ENCODE measurements around the gene MCC.
A peak's percentile ranks its signal among the peaks of the same experiment; 100 is the strongest.

Gene MCC

DNA sequence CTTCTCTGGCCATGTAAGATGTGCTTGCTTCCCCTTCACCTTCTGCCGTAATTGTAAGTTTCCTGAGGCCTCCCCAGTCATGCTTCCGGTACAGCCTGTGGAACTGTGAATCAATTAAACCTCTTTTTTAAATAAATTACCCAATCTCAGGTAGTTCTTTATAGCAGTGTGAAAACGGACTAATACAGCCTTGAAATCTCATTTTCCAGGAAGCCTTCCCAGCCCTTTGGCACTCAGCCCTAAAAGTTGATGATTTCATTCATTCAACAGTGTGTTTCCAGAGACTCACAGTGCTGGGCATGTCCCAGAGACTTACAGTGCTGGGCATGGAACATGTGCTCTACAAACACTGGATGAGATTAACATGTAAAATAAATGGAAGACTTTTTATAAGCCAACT lies 375.8 kb downstream of the MCC start:
- Histone ChIP-seq H3K18ac (ENCODE audit: low read depth in 1 of 2, low read length in 2 of 2) (no peak overlapping the region), H2AFZ (ENCODE audit: low read depth, low read length) (no peak overlapping the region), H3K4me3 (ENCODE audit: insufficient read depth in 1 of 2, low read depth in 1 of 2, low read length in 2 of 2) (peak overlapping the region in 1 of 2 experiments; percentile 4), H3K79me1 (replicated peaks; ENCODE audit: low read length, poor library complexity, severe bottlenecking) (peaks cover 6% of the 10 kb centered on the region), H3K9me3 (ENCODE audit: control insufficient read depth, low read length) (no peaks in the 10 kb centered on the region), H2BK120ac (ENCODE audit: low read depth, low read length) (no peak overlapping the region), H4K91ac (ENCODE audit: low read length) (no peak overlapping the region), H3K9ac (ENCODE audit: low read length) (peak overlapping the region; percentile 24), H2BK12ac (ENCODE audit: low read length in 2 of 2) (no peak overlapping the region), H3K23ac (ENCODE audit: low read length in 2 of 2) (no peak overlapping the region), H2BK5ac (ENCODE audit: low read depth, low read length, poor library complexity, severe bottlenecking) (no peak overlapping the region), H3K4me1 (ENCODE audit: control insufficient read depth, insufficient read depth, low read depth, low read length) (no peaks in the 10 kb centered on the region), H2AK5ac (ENCODE audit: low read length, severe bottlenecking) (no peak overlapping the region), H3K27ac (ENCODE audit: low read length, poor library complexity, severe bottlenecking) (no peak overlapping the region), H3K14ac (ENCODE audit: low read length in 2 of 2) (no peak overlapping the region), H2BK15ac (ENCODE audit: low read depth, poor library complexity, severe bottlenecking) (no peak overlapping the region), H3K36me3 (ENCODE audit: control insufficient read depth in 1 of 2, insufficient read depth in 2 of 2, low read depth in 1 of 2, low read length in 2 of 2) (peaks cover 2 to 6% of the 10 kb centered on the region in 2 experiments), H4K8ac (ENCODE audit: low read length) (no peak overlapping the region), H3K4ac (ENCODE audit: low read depth in 1 of 2, low read length in 2 of 2) (no peak overlapping the region), H3K27me3 (ENCODE audit: control insufficient read depth in 1 of 2, insufficient read depth in 1 of 2, low read length in 2 of 2) (no peaks in the 10 kb centered on the region), H3K4me2 (ENCODE audit: low read length, poor library complexity, severe bottlenecking) (no peak overlapping the region)
- WGBS: 98% methylated on average over 3 of the region's 3 CpGs
- no peak for DNase-seq

GRCh38 chr5:113110117-113110516 lies 378.1 kb downstream of the MCC start:
- no peak overlapping the region for H3K27ac ChIP-seq (ENCODE audit: low read length, poor library complexity, severe bottlenecking)
- H2BK120ac ChIP-seq (ENCODE audit: low read depth, low read length): no peak overlapping the region
- no peak overlapping the region for H3K4me2 ChIP-seq (ENCODE audit: low read length, poor library complexity, severe bottlenecking)
- no peak overlapping the region for H2AK5ac ChIP-seq (ENCODE audit: low read length, severe bottlenecking)
- H2BK5ac ChIP-seq (ENCODE audit: low read depth, low read length, poor library complexity, severe bottlenecking): no peak overlapping the region
- no peak overlapping the region for H3K14ac ChIP-seq (ENCODE audit: low read length in 2 of 2)
- H3K18ac ChIP-seq (ENCODE audit: low read depth in 1 of 2, low read length in 2 of 2): no peak overlapping the region
- H2AFZ ChIP-seq (ENCODE audit: low read depth, low read length): no peak overlapping the region
- no peak for DNase-seq
- H3K4ac ChIP-seq (ENCODE audit: low read depth in 1 of 2, low read length in 2 of 2): no peak overlapping the region
- no peaks in the 10 kb centered on the region for H3K27me3 ChIP-seq (ENCODE audit: control insufficient read depth in 1 of 2, insufficient read depth in 1 of 2, low read length in 2 of 2)
- no peak overlapping the region for H3K9ac ChIP-seq (ENCODE audit: low read length)
- no peaks in the 10 kb centered on the region for H3K9me3 ChIP-seq (ENCODE audit: control insufficient read depth, low read length)
- H4K8ac ChIP-seq (ENCODE audit: low read length): no peak overlapping the region
- no peak overlapping the region for H3K23ac ChIP-seq (ENCODE audit: low read length in 2 of 2)
- H4K91ac ChIP-seq (ENCODE audit: low read length): no peak overlapping the region
- no peaks in the 10 kb centered on the region for H3K4me1 ChIP-seq (ENCODE audit: control insufficient read depth, insufficient read depth, low read depth, low read length)
- peaks cover 8% of the 10 kb centered on the region for H3K79me1 ChIP-seq (replicated peaks; ENCODE audit: low read length, poor library complexity, severe bottlenecking)
- 96% methylated on average over 5 of the region's 6 CpGs for WGBS
- H2BK12ac ChIP-seq (ENCODE audit: low read length in 2 of 2): no peak overlapping the region
- no peak overlapping the region for H3K4me3 ChIP-seq (ENCODE audit: insufficient read depth in 1 of 2, low read depth in 1 of 2, low read length in 2 of 2)
- H3K36me3 ChIP-seq (ENCODE audit: control insufficient read depth in 1 of 2, insufficient read depth in 2 of 2, low read depth in 1 of 2, low read length in 2 of 2): peaks cover 3 to 7% of the 10 kb centered on the region in 2 experiments
- H2BK15ac ChIP-seq (ENCODE audit: low read depth, poor library complexity, severe bottlenecking): no peak overlapping the region

- no peak overlapping the region for H3K4me3 ChIP-seq (ENCODE audit: insufficient read depth in 1 of 2, low read depth in 1 of 2, low read length in 2 of 2)
- H4K91ac ChIP-seq (ENCODE audit: low read length): no peak overlapping the region
- no peak for DNase-seq
- no peak overlapping the region for H2AFZ ChIP-seq (ENCODE audit: low read depth, low read length)
- no peak overlapping the region for H3K14ac ChIP-seq (ENCODE audit: low read length in 2 of 2)
- H3K9ac ChIP-seq (ENCODE audit: low read length): no peak overlapping the region
- no peak overlapping the region for H2AK5ac ChIP-seq (ENCODE audit: low read length, severe bottlenecking)
- no peak overlapping the region for H2BK15ac ChIP-seq (ENCODE audit: low read depth, poor library complexity, severe bottlenecking)
- H3K18ac ChIP-seq (ENCODE audit: low read depth in 1 of 2, low read length in 2 of 2): no peak overlapping the region
- H3K36me3 ChIP-seq (ENCODE audit: control insufficient read depth in 1 of 2, insufficient read depth in 2 of 2, low read depth in 1 of 2, low read length in 2 of 2): peaks cover 4% of the 10 kb centered on the region in 2 experiments
- no peak overlapping the region for H3K27ac ChIP-seq (ENCODE audit: low read length, poor library complexity, severe bottlenecking)
- H4K8ac ChIP-seq (ENCODE audit: low read length): no peak overlapping the region
- H2BK120ac ChIP-seq (ENCODE audit: low read depth, low read length): no peak overlapping the region
- H2BK12ac ChIP-seq (ENCODE audit: low read length in 2 of 2): no peak overlapping the region
- H3K27me3 ChIP-seq (ENCODE audit: control insufficient read depth in 1 of 2, insufficient read depth in 1 of 2, low read length in 2 of 2): no peaks in the 10 kb centered on the region
- no peak overlapping the region for H3K4me2 ChIP-seq (ENCODE audit: low read length, poor library complexity, severe bottlenecking)
- peaks cover 8% of the 10 kb centered on the region for H3K79me1 ChIP-seq (replicated peaks; ENCODE audit: low read length, poor library complexity, severe bottlenecking)
- H3K4ac ChIP-seq (ENCODE audit: low read depth in 1 of 2, low read length in 2 of 2): no peak overlapping the region
- H3K9me3 ChIP-seq (ENCODE audit: control insufficient read depth, low read length): no peaks in the 10 kb centered on the region
- WGBS: 100% methylated on average over 5 of the region's 5 CpGs
- no peak overlapping the region for H2BK5ac ChIP-seq (ENCODE audit: low read depth, low read length, poor library complexity, severe bottlenecking)
- H3K23ac ChIP-seq (ENCODE audit: low read length in 2 of 2): no peak overlapping the region
- no peaks in the 10 kb centered on the region for H3K4me1 ChIP-seq (ENCODE audit: control insufficient read depth, insufficient read depth, low read depth, low read length)
Measured at GRCh38 chr5:113109344-113109743, 378.9 kb downstream of the MCC start.

DNA sequence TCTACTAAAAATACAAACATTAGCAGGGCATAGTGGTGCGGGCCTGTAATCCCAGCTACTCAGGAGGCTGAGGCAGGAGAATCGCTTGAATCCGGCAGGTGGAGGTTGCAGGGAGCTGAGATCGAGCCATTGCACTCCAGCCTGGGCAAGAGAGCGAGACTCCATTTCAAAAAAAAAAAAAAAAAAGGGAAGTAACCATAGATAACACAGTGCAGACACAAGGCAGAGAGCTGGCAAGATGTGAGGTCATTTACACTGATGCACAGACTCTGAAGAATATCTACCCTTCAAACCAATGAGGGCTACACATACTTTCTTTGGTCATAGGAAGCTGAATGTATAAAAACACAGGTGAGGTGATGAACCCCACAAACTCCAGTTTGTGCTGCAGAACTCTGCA lies 379.8 kb downstream of the MCC start:
- Histone ChIP-seq H2BK120ac (ENCODE audit: low read depth, low read length) (no peak overlapping the region), H3K14ac (ENCODE audit: low read length in 2 of 2) (no peak overlapping the region), H2AK5ac (ENCODE audit: low read length, severe bottlenecking) (no peak overlapping the region), H2BK12ac (ENCODE audit: low read length in 2 of 2) (no peak overlapping the region), H3K18ac (ENCODE audit: low read depth in 1 of 2, low read length in 2 of 2) (no peak overlapping the region), H3K9me3 (ENCODE audit: control insufficient read depth, low read length) (no peaks in the 10 kb centered on the region), H3K36me3 (ENCODE audit: control insufficient read depth in 1 of 2, insufficient read depth in 2 of 2, low read depth in 1 of 2, low read length in 2 of 2) (peaks cover 6 to 13% of the 10 kb centered on the region in 2 experiments), H3K4ac (ENCODE audit: low read depth in 1 of 2, low read length in 2 of 2) (no peak overlapping the region), H3K4me2 (ENCODE audit: low read length, poor library complexity, severe bottlenecking) (no peak overlapping the region), H3K27me3 (ENCODE audit: control insufficient read depth in 1 of 2, insufficient read depth in 1 of 2, low read length in 2 of 2) (no peaks in the 10 kb centered on the region), H2AFZ (ENCODE audit: low read depth, low read length) (no peak overlapping the region), H3K23ac (ENCODE audit: low read length in 2 of 2) (no peak overlapping the region), H3K4me3 (ENCODE audit: insufficient read depth in 1 of 2, low read depth in 1 of 2, low read length in 2 of 2) (no peak overlapping the region), H4K8ac (ENCODE audit: low read length) (no peak overlapping the region), H3K79me1 (replicated peaks; ENCODE audit: low read length, poor library complexity, severe bottlenecking) (peaks cover 8% of the 10 kb centered on the region), H3K27ac (ENCODE audit: low read length, poor library complexity, severe bottlenecking) (no peak overlapping the region), H2BK15ac (ENCODE audit: low read depth, poor library complexity, severe bottlenecking) (no peak overlapping the region), H3K4me1 (ENCODE audit: control insufficient read depth, insufficient read depth, low read depth, low read length) (no peaks in the 10 kb centered on the region), H3K9ac (ENCODE audit: low read length) (no peak overlapping the region), H2BK5ac (ENCODE audit: low read depth, low read length, poor library complexity, severe bottlenecking) (no peak overlapping the region), H4K91ac (ENCODE audit: low read length) (no peak overlapping the region)
- 97% methylated on average over 5 of the region's 5 CpGs for WGBS
- DNase-seq: no peak
